ENCODE results near the gene SSBP4. TPM values are rescaled to one million over a fixed set of nuclear protein-coding genes. Genes with fewer than 3 reads are reported as not detected.

SSBP4 gene
- total and polyA plus RNA-seq, 9 of the 15 experiments (the other 6 are each of a cell fraction or from before 2014, with no cell fraction given) = 1.1 to 189 (median 39.0) TPM

DNA sequence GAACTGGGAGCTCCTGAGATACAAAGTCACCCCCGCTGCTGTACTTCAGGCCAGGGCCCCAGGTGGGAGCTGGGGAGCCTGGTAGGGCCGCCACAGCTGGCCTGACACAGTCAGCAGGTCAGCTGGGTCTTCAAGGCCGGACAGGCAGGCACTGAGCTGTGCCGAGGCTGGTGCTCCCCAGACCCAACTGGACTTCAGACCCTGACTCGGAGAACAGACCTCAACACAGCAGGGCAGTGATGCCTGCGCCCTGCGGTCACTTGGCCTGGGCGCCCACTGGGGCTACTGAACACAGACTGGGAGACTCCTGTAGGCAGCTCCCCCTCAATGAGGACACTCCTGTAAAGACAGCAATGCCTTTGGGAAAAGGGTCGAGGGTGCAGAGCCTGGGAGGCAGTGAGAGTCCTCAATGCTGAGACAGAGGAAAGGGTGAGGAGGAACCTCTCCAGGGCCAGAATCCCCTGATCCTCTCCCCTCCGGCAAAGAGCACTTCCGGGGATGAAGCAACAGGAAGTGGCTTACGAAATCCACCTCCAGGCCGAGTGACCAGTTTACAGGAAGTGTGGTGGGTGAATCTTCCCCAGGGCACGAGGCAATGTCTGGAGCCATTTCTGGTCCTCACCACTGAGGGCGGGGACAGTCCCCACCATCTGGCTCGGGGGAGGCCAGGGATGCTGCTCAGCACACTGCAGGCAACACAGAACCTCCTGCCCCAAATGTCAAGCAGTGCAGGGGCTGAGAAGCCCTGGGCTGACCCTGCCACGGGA, 59.5 kb downstream of the SSBP4 start (continued):
- TF ChIP-seq FOXK2 (conservative IDR thresholded peaks at IDR 0.05 in 1 of 2, IDR thresholded peaks at IDR 0.05 in 1 of 2; ENCODE audit: low read depth in 2 of 2) (0 out of 4 replicates have a peak, but pooled peaks of 1 of the 2 experiments have one; percentile 26), CC2D1A (IDR thresholded peaks at IDR 0.05) (no peak), SAFB2 (IDR thresholded peaks at IDR 0.05; ENCODE audit: borderline replicate concordance, low read depth, low read length, severe bottlenecking) (no peak), CREM (IDR thresholded peaks at IDR 0.05; ENCODE audit: low read depth) (peak; percentile 39; the same call in 1 of the 2 replicates), BRD9 (IDR thresholded peaks at IDR 0.05; ENCODE audit: low read depth, partially characterized antibody) (no peak), SIRT6 (IDR thresholded peaks at IDR 0.05; ENCODE audit: low read depth, low read length) (no peak), RB1 (IDR thresholded peaks at IDR 0.05; ENCODE audit: low read depth) (no peak), NCOR1 (IDR thresholded peaks at IDR 0.05) (no peak), KDM2B (CRISPR knock-in tag; IDR thresholded peaks at IDR 0.05) (no peak), TRIM24 (IDR thresholded peaks at IDR 0.05) (peak; percentile 75 to 77; a peak in 3 of 4 replicates), ZFX (CRISPR knock-in tag; IDR thresholded peaks at IDR 0.05) (no peak; the same call in 1 of the 2 replicates), MEIS2 (IDR thresholded peaks at IDR 0.05; ENCODE audit: partially characterized antibody) (no peak), KLF10 (CRISPR knock-in tag; IDR thresholded peaks at IDR 0.05) (no peak), ZNF75A (CRISPR knock-in tag; IDR thresholded peaks at IDR 0.05) (peak; percentile 38; the same call in 1 of the 2 replicates), ZNF444 (CRISPR knock-in tag; IDR thresholded peaks at IDR 0.05) (no peak), POU5F1 (IDR thresholded peaks at IDR 0.05; ENCODE audit: borderline replicate concordance, low read depth, low read length, partially characterized antibody) (no peak), SPI1 (IDR thresholded peaks at IDR 0.05; ENCODE audit: borderline replicate concordance, low read depth, low read length) (peak; percentile 80), MAFG (tag; conservative IDR thresholded peaks at IDR 0.05) (no peak)
- TF ChIP-seq, protein P1, sequence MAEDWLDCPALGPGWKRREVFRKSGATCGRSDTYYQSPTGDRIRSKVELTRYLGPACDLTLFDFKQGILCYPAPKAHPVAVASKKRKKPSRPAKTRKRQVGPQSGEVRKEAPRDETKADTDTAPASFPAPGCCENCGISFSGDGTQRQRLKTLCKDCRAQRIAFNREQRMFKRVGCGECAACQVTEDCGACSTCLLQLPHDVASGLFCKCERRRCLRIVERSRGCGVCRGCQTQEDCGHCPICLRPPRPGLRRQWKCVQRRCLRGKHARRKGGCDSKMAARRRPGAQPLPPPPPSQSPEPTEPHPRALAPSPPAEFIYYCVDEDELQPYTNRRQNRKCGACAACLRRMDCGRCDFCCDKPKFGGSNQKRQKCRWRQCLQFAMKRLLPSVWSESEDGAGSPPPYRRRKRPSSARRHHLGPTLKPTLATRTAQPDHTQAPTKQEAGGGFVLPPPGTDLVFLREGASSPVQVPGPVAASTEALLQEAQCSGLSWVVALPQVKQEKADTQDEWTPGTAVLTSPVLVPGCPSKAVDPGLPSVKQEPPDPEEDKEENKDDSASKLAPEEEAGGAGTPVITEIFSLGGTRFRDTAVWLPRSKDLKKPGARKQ (CRISPR knock-in tag; IDR thresholded peaks at IDR 0.05) = no peak
- TF ChIP-seq, protein P2, sequence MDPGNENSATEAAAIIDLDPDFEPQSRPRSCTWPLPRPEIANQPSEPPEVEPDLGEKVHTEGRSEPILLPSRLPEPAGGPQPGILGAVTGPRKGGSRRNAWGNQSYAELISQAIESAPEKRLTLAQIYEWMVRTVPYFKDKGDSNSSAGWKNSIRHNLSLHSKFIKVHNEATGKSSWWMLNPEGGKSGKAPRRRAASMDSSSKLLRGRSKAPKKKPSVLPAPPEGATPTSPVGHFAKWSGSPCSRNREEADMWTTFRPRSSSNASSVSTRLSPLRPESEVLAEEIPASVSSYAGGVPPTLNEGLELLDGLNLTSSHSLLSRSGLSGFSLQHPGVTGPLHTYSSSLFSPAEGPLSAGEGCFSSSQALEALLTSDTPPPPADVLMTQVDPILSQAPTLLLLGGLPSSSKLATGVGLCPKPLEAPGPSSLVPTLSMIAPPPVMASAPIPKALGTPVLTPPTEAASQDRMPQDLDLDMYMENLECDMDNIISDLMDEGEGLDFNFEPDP (CRISPR knock-in tag; IDR thresholded peaks at IDR 0.05) = no peak
- TF ChIP-seq, protein P3, sequence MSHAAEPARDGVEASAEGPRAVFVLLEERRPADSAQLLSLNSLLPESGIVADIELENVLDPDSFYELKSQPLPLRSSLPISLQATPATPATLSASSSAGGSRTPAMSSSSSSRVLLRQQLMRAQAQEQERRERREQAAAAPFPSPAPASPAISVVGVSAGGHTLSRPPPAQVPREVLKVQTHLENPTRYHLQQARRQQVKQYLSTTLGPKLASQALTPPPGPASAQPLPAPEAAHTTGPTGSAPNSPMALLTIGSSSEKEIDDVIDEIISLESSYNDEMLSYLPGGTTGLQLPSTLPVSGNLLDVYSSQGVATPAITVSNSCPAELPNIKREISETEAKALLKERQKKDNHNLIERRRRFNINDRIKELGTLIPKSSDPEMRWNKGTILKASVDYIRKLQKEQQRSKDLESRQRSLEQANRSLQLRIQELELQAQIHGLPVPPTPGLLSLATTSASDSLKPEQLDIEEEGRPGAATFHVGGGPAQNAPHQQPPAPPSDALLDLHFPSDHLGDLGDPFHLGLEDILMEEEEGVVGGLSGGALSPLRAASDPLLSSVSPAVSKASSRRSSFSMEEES (CRISPR knock-in tag; IDR thresholded peaks at IDR 0.05) = no peak
- TF ChIP-seq, protein P4, sequence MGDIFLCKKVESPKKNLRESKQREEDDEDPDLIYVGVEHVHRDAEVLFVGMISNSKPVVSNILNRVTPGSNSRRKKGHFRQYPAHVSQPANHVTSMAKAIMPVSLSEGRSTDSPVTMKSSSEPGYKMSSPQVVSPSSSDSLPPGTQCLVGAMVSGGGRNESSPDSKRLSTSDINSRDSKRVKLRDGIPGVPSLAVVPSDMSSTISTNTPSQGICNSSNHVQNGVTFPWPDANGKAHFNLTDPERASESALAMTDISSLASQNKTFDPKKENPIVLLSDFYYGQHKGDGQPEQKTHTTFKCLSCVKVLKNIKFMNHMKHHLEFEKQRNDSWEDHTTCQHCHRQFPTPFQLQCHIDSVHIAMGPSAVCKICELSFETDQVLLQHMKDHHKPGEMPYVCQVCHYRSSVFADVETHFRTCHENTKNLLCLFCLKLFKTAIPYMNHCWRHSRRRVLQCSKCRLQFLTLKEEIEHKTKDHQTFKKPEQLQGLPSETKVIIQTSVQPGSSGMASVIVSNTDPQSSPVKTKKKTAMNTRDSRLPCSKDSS (IDR thresholded peaks at IDR 0.05; ENCODE audit: low read depth, partially characterized antibody) = no peak

All from K562 (cell line).